CD4-positive, alpha-beta T cell treated with Interleukin-2 at 100 ng/mL for 4 hours (primary cell): ENCODE data around the gene FBXO31.
A peak's percentile ranks its signal among the peaks of the same experiment; 100 is the strongest.

Experiments
- DNase-seq: peaks from one replicate; pipeline ENCODE4 v3.0.0-alpha.2; 2020; ENCODE audit warnings: low spot score

Gene FBXO31

GRCh38 chr16:87327798-87328495 is 55.6 kb downstream of the FBXO31 start:
- no peak for DNase-seq

DNA sequence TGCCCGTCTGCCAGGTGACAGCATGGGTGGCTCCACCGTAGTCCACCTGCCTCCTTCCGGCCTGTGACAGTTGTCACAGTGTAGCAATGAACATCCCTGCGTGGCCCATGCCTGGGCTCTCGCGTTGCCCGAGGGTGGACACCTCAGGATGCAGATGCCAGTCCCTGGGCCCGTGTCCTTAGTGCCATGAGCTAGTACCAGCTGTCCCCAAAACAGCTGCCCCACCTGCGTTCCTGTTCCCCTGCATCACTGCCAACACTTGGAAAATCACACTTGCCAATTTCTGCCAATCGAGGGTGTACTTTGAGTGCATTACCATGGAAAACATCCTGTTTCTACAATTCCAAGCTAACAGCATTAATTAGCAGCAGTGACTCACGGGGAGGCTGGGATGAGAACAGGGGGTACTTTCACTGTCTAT is 57.4 kb downstream of the FBXO31 start:
- DNase-seq: no peak

- no peak for DNase-seq
Measured at GRCh38 chr16:87325423-87325858, 58.1 kb downstream of the FBXO31 start.

DNA sequence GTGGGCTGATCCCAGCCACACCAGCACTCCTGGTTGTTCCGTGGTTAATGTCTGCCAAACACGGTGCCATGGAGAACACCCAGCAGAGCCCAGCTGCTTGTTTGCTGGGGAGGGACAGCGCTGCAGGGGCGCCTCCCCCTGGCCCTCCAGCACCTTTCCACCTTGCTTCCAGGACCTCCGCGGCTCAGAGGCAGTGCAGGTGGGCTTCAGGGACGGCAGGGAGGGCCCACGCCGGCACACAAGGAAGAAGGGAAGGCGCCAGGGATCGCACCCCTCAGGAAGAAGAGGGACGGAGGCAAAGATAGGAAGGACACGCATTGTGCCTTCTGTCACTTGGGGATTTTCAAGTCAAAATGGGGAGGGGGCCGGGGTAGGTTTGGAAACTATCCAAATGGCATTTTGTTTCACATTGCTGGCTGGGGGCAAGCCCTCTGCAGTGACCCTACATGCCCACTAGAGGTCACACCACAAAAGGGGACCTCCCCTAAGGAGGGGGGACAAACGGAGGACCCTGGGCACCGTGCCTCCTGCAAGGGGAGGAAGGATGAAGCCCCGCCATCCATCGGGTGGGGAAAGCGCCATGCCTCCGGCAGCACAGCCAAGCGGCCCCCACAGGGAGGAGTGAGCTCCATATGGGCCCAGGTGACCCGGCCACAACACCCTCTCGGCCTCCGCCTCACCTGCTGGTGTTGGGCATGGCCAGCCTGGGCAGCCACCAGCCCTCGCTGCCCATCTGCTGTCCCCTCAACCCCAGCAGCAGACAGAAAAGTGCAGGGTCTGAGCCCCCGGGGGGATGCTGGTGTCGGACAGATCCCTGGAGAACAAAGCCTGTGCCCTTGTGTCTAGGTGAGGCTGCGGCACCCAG is 58.9 kb downstream of the FBXO31 start:
- DNase-seq: peak; percentile 56

- no peak for DNase-seq
Measured at GRCh38 chr16:87323727-87324410, 59.7 kb downstream of the FBXO31 start.

DNA sequence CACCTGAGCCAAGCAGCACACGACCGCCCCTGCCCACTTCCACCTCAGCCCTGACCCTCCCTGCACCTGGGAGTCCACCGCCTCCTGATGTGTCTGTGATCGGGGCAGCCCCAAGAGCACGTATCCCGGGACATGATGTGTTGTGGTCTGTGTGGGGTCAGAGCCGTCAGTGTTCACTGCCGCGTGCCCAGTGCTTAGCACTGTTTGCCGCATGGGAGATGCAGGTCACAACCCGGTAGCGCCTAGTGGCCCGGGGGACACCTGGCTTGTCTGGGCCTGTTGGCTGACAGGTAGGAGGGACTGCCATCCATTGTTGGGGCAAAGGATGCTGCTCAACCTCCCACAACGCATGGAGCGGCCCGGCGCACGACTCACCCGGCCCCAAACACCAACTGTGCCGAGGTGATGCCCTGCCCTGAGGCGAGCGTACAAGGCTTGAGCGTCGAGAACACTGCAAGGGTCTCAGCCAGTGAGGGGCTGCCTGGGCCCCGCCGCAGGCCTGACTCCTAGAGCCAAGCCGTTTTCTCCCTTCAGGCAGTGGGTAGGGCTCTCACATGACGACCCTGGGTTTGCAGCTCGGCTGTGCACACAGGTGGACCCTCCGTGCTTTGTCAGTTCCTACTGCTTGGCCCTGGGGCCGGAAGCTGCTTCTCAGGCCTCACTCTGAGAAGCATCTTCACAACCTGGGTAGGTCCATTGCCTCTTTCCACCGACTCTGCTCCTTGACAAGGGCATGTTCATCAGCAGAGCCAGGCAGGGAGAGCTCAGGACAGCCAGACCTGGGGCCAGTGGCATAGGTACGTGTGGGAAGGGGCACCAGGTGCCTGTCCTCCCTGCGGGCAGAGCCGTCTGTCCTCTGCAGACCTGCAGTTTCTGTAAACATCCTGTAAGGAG is 60.5 kb downstream of the FBXO31 start:
- no peak for DNase-seq

DNA sequence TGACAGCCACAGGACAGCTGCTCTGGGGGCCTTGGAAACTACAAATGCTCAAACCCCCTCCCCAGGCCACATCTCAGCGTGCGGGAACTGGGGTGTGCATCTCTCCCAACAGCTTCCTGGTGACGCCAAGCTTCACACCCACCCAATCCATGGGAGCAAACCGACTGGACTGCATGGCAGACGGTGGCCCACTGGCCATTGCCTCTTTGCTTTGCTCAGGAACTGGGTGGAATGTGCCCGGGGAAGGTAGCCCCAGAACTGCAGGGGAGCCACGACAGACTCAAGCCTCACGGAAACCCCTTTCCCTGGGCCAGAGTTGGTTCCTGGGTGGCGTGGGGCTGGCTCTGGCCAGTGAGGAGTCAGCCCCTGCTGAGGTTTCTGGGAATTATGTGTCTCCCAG is 61.2 kb downstream of the FBXO31 start:
- no peak for DNase-seq

- DNase-seq: no peak
Measured at GRCh38 chr16:87321336-87322107, 62.1 kb downstream of the FBXO31 start.

GRCh38 chr16:87320510-87321227 is 62.9 kb downstream of the FBXO31 start:
- no peak for DNase-seq

DNA sequence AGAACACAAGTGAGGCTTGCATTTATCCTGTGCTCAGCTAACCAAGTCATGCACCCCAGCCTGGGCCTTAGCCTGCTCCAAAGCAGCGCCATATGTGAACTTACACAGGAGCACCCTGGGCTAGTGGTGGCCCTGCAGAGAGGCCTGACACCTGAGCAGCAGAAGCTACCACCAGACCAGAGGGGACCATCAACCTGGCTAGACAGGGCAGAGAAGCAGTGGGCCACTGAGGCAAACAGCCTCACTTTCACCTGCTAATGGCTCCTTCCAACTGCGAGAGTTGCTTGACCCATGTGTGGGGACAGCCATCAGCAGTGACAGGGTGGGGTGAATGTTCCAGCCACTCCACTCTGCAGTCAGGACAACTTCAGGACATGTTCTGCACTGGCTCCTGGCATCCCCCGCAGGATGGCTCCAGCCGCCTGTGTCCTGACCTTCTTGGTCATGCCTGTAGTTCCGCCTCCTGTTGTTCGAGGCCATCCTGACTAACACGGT is 63.5 kb downstream of the FBXO31 start:
- DNase-seq: no peak

GRCh38 chr16:87319011-87319410 is 64.6 kb downstream of the FBXO31 start:
- DNase-seq: no peak

DNA sequence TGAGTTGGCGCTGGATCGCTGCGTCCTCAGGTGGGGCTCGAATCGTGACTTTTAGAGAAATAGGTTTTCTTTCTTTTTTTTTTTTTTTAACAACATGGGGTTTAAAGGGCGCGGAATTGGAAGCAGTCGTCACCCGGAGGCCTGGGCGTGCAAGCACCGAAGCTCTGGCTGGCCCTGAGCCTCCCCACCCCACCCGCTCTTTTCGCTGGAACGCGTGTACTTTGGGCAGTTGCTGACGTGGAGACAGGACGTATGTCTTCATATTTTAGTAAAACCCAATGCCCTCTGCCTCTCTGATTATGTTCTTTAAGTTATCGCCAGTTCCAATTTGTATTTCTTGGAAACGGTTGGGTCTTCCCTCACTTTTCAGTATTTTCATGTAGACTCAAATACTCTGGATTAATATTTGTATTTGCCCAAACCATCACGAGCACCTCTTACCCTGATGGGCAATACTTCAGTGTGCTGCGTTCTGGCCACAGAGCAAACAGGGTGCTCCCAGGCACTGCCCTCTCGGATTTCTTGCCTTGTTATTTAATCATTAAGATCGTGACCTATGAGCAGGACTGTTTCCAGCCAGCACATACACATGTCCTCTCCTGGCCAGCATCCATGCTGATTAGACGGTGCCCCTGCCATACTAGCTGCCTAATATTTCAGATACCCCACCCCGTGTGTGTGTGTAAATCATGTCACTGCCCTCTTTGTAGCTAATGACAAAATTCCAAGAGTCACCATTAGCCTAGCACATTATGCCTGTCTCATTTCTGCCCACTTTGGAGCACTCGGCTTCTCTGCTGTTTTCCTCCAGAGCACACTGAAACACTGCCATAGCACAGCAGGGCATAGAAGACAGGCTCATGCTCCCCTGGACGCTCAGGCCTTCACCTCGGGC is 65.6 kb downstream of the FBXO31 start:
- no peak for DNase-seq

- peak; percentile 98 for DNase-seq
Measured at GRCh38 chr16:87316923-87317749, 66.4 kb downstream of the FBXO31 start, which contains the start of gene C16orf95. C16orf95 (minus strand) TSS chr16:87317392; CDS start chr16:87317242, 150 bp downstream.

DNA sequence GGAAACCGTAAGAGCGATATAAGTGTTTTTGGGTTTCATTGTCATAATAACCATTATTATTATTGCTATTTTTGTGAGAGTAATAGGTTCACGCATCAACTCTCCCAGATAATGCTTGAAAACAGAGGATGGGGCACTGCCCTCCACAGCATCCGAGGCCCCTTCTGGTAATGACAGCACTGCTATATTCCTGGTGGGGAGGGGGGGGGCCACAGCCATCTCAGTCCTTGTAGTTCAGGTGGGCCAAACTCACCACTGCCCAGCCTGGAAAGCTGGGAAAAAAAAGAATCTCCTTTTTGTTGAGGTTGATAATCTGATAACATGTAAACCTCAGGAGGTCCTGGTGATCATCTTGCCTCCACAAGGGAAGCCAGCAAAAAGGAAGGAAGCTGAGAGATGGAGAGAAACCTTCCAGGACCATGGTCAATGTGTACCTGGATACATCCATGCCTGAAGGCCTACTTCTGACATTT is 67.1 kb downstream of the FBXO31 start:
- no peak for DNase-seq

- DNase-seq: no peak
Measured at GRCh38 chr16:87314990-87315420, 68.6 kb downstream of the FBXO31 start.

- DNase-seq: no peak
Measured at GRCh38 chr16:87312008-87312407, 71.6 kb downstream of the FBXO31 start.

- no peak for DNase-seq
Measured at GRCh38 chr16:87311387-87311786, 72.2 kb downstream of the FBXO31 start.

DNA sequence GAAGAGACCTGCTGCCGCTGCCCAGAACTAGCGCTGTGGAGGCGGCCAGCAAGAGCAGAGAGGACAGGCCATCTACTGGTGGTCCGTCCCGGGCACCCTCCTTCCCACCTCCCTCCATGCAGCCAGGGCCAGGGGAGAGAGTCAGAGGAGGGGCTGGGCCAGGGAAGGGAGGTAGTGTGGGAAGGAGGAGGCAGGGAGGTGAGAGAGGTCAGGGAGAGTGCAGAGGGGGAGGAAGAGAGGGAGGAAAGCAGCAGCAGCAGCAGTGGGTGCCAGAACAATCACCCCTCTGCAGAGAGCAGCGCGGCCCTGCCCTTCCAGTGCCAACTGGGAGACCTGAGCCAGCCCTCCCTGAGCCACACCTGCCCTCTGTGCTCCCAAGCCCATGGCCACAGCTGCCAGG is 73.0 kb downstream of the FBXO31 start:
- no peak for DNase-seq
